SW 1271 (cell line): ENCODE results near the gene NNT.
"Not testable (repeated sequence)": the region's sequence is repeated elsewhere in the genome, so short reads cannot be mapped to it uniquely, and the experiment has no call there.

Experiments used
- DNase-seq, 2 experiments: peaks; one replicate each; lab custom pipeline; 2025; lab: John Stamatoyannopoulos, UW

Gene NNT

DNA sequence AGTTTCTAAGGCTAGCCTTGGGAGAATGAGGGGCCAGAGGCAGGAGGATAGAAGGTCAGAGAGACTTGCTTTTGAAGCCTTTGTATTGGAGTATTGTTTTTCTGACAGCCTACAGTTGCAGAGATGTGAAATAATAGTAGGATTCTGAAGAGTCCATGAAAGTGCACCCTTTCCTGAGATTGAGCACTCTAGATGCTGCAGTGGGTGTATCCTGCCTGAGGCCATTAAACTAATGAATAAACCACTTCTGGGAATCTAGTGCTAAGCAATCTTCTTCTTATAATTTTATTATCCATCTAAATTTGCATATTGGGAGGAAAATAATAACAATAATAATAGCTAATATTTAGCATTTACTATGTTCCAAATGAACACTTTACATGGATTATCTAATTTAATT is 19.3 kb upstream of the NNT start:
- no peak for DNase-seq

DNA sequence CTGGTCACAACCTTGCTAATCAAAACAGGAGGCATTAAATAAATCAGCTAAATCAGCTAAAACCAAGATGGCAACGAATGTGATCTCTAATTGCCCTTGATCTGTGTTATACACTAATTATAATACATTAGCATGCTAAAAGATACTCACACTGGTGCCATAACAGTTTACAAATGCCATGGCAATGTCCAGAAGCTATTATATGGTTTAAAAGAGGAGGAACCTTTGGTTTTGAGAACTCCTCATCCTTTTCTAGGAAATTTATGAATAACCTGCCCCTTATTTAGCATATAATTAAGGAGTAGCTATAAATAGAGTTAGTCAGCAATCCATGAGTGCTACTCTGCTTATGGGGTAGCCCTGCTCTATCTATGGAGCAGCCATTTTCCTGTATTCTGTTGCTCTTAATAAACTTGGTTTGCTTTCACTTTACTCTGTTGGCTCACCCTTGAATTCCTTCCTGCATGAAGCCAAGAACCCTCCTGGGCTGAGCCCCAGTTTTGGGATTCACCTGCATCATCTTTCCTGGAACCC is 18.7 kb upstream of the NNT start:
- no peak for DNase-seq

- no peak for DNase-seq
Measured at GRCh38 chr5:43588842-43589241, 14.1 kb upstream of the NNT start.

GRCh38 chr5:43589310-43589709 is 13.7 kb upstream of the NNT start:
- no peak for DNase-seq

DNA sequence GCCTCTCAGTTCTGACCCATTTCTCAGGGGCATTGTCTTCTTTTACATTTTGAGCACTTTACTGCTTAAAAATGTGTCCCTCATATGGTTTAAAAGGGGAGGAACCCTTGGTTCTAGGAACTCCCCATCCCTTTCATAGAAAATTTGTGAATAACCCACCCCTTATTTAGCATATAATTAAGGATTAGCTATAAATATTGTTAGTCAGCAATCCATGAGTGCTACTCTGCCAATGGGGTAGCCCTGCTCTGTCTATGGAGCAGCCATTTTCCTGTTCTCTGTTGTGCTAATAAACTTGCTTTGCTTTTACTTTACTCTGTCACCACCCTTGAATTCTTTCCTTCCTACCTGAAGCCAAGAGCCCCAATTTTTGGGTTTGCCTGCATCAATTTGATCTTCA is 12.3 kb upstream of the NNT start:
- no peak for DNase-seq

DNA sequence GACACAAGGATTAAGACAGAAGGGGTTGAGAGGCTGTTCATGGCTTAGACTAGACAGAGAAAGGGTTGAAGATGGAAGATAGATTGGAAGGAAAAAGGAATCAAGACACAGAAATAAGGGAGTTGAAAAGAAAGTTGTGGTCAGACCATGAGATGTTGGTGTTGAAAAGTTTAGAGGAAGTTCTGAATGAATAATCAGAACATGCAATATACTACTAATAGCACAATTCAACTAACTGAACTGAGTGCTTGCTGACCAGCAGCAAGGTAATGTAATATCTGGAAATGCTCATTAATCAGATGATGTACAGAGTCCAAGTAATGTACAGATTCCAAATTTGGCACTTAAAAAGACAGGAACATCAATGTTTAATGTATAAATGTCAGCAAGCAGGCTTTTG is 10.6 kb upstream of the NNT start:
- no peak for DNase-seq

GRCh38 chr5:43598927-43599326 is 4.1 kb upstream of the NNT start:
- not testable (repeated sequence) for DNase-seq

- no peak for DNase-seq
Measured at GRCh38 chr5:43601454-43602260, 1.3 kb upstream of the NNT start.

DNA sequence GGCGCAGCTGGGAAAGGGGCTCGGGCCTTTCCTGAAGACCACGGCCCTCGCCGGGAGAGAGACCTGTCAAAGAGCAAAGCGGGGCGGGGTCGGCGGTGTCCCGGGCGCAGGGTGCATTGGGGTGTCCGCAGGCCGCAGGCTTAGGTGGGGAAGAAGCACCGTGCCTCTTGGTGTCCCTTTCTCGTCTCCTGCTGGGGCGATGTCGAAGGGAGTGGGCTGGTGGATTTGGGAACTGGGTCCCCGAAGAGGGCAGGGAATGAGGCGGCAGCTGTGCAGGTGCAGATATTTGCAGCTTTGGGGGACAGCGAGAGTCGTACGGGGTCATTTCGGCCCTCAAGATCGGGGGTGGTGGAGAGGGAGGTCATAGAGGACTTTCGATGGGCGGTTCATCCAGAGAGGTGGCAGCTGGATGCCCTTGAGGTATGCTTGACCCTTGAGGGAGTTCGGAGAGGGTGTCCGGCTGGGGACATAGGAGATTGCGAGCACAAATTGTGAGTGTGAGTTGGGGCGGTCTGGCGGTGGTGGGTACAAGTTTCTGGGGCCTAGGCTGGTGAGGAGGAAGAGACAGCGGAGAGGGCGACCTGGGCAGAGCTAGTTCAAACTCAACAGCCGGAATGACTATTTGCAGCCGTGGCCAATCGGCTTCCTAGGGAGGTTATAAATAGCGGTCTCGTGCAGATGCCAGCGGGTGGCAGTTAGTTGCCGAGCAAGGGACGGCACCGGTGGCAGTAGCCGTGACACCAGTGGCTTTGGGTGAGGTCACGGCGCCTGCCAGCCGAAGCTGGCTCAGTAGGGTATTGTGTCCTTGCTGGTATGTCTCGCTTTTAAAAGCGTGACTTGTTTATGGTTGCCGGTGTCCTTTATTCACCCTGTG is 601 bp downstream of the NNT start:
- no peak for DNase-seq

DNA sequence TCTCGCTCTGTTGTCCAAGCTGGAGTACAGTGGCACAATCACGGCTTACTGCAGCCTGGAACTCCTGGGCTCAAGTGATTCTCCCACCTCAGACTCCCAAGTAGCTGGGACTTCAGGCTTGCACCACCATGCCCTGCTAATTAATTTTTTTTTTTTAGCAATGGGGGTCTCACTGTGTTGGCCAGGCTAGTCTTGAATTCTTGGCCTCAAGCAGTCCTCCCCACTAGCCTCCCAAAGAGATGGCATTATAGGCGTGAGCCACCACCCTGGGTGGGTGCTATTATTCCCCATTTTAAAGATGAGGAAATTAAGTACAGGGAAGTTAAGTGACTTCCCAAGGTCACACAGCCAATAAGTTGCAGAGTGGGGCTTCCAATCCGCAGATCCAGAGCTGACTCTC is 1.7 kb downstream of the NNT start:
- no peak for DNase-seq

- DNase-seq: no peak
Measured at GRCh38 chr5:43606351-43606750, 3.4 kb downstream of the NNT start.

DNA sequence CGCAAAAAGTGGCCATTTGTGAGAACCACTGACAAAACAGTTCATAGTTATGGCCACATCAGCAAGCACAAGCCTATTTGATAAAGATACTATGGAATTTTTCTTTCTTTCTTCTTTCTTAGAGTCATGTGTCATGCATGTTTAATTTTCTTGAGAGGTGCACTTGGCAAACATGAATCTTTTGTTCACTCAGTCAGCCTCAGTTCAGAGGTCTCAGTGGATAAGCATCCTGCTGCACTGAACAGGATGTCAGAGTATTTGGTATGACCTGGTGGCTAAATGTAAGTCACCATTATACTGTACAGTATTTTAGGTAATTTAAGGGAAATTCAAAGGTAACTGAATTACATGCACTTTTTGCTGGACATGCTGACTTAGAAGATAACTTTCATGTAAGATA is 5.4 kb downstream of the NNT start:
- no peak for DNase-seq

GRCh38 chr5:43609752-43610151 is 6.8 kb downstream of the NNT start:
- no peak for DNase-seq

DNA sequence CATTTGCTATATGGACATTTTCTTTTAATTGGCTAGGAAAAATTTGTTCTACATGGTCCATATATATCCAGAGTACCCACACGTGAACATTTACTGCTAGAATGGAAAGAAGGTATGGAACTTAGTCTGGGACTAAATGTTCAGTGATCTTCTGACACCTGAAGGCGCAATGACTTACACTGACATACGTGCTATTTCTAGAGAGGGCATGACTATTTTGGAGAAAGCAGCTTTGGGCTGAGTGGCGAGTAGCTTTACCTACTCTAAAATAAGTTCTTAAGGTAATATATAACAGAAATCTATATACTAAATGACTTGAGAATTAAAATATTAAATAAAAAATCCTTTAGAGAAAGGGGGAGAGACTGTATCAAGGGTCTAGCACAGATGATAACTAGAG is 10.4 kb downstream of the NNT start:
- no peak for DNase-seq

- no peak for DNase-seq
Measured at GRCh38 chr5:43615445-43616184, 12.6 kb downstream of the NNT start.

DNA sequence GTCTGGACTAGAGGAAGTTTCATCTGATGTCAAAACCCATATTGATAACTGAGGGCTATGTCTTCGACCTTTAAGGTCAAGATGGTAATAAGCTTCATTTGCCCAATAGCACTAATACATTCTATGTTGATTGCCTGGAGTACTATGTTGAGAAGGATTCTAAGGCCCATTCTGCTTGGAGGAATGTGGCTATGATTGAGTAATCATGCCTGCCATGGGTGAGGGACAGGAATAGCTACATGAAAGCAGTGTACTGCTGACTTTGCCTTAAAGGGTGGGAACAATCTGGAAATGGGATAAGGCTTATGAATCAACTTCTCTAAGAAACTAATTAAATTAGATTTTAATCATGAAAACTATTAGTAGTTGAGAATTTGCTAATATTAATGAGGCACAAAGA is 13.6 kb downstream of the NNT start:
- no peak for DNase-seq

DNA sequence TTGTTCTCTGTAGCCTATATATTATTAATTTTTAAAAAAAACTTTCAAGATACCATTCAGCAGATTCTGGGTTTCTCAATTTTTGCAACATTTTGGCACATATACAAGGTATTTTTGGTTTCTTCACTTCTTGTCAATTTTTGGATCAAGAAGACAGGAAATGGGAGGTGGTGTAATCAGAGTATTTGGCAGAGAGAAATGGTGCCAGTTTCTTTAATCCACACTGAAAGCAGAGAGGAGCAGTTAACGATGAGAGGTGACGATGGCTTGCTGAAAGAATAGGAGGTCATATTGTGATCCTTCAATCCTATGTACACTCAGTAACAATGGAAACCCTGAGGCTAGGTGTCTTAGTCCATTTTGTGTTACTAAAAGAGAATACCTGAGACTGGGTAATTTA is 16.4 kb downstream of the NNT start:
- no peak for DNase-seq

DNA sequence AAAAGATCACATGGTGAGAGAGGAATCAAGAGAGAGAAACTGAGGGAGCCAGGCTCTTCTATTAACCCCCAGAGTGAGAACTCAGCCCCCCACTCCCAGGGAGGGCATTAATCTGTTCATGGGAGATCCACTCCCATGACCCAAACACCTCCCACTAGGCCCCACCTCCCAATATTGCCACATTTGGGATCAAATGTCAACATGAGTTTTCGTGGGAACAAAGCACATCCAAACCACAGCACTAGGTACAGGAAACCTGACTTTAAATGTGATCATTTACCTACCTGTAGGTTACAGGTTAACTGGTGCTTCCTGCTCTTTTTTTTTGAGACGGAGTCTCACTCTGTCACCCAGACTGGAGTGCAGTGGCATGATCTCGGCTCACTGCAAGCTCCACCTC is 16.9 kb downstream of the NNT start:
- no peak for DNase-seq

GRCh38 chr5:43620944-43621505 is 18.0 kb downstream of the NNT start:
- no peak for DNase-seq

GRCh38 chr5:43622074-43622473 is 19.1 kb downstream of the NNT start:
- no peak for DNase-seq

- DNase-seq: no peak
Measured at GRCh38 chr5:43623048-43623680, 20.2 kb downstream of the NNT start.

DNA sequence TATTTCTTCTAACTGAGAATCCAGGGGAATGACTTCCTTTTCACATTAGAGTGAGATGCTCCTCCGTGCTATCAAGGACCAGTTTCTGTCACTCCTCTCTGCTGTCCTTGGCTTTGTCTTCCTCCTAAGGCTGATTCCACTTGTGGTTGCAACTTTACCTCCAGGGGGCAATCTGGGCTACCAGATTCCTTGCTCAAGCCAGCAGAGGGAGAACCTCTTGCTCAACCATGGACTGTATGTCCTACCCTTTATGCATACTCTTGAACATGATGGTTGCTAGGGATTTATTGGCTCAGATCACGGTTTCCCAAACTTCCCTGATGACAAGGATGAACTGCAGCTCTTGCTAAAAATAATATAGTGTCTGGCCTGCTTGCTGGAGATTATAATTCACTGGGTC is 24.0 kb downstream of the NNT start:
- peak; percentile 64 to 77 for DNase-seq
